ENCODE data around the gene PARP16.

The PARP16 gene

DNA sequence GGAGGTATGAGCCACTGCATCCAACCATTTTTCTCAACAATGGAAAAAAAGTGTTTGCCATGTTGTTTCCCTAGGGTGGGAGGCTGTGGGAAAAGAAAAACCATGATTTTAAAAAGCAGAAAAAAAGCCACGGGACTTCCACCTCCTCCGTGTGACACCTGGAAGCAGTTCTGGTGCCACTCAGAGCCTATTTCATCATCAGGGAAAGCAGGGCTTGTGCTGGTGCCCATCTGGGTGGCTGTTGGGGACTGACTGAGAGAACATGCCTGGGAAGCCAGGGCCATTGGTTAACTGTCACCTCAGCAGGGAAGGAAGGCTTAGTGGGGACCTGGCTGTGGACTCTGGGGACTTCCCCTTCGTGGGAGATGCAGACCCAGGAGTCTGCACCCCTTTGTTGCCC is 25.1 kb upstream of the PARP16 start:
- TF ChIP-seq, protein P1, sequence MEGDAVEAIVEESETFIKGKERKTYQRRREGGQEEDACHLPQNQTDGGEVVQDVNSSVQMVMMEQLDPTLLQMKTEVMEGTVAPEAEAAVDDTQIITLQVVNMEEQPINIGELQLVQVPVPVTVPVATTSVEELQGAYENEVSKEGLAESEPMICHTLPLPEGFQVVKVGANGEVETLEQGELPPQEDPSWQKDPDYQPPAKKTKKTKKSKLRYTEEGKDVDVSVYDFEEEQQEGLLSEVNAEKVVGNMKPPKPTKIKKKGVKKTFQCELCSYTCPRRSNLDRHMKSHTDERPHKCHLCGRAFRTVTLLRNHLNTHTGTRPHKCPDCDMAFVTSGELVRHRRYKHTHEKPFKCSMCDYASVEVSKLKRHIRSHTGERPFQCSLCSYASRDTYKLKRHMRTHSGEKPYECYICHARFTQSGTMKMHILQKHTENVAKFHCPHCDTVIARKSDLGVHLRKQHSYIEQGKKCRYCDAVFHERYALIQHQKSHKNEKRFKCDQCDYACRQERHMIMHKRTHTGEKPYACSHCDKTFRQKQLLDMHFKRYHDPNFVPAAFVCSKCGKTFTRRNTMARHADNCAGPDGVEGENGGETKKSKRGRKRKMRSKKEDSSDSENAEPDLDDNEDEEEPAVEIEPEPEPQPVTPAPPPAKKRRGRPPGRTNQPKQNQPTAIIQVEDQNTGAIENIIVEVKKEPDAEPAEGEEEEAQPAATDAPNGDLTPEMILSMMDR (IDR thresholded peaks at IDR 0.05; ENCODE audit: borderline replicate concordance, extremely low read depth, low read length, poor library complexity, severe bottlenecking) = no peak
- no peak for TF ChIP-seq EZH2 (IDR thresholded peaks at IDR 0.05; ENCODE audit: borderline replicate concordance, low read depth, low read length, severe bottlenecking)
- no peak overlapping the region for H3K4me2 ChIP-seq (ENCODE audit: insufficient read depth, low read length)
- no peaks in the 10 kb centered on the region for H4K20me1 ChIP-seq (ENCODE audit: insufficient read depth, low read length)
- H3K36me3 ChIP-seq (ENCODE audit: insufficient read depth, low read length) = no peaks in the 10 kb centered on the region
- no peaks in the 10 kb centered on the region for H3K27me3 ChIP-seq (ENCODE audit: insufficient read depth, low read length, poor library complexity)
- H3K79me2 ChIP-seq (ENCODE audit: insufficient read depth, low read length) = no peaks in the 10 kb centered on the region
- no peak for ATAC-seq (ENCODE audit: insufficient read depth, low read depth)
- no peak for DNase-seq
- H3K4me1 ChIP-seq (ENCODE audit: insufficient read depth, low read length) = peaks cover 2% of the 10 kb centered on the region; the same call in 1 of the 2 replicates
- H3K9me3 ChIP-seq (ENCODE audit: insufficient read depth, low read length, severe bottlenecking) = no peaks in the 10 kb centered on the region
- H2AFZ ChIP-seq (ENCODE audit: low read depth, low read length) = no peak overlapping the region
- H3K27ac ChIP-seq (ENCODE audit: low read length) = no peak overlapping the region
- no peak overlapping the region for H3K4me3 ChIP-seq (ENCODE audit: low read depth in 1 of 2, low read length in 2 of 2)
- no peak overlapping the region for H3K9ac ChIP-seq (ENCODE audit: low read depth, low read length)

DNA sequence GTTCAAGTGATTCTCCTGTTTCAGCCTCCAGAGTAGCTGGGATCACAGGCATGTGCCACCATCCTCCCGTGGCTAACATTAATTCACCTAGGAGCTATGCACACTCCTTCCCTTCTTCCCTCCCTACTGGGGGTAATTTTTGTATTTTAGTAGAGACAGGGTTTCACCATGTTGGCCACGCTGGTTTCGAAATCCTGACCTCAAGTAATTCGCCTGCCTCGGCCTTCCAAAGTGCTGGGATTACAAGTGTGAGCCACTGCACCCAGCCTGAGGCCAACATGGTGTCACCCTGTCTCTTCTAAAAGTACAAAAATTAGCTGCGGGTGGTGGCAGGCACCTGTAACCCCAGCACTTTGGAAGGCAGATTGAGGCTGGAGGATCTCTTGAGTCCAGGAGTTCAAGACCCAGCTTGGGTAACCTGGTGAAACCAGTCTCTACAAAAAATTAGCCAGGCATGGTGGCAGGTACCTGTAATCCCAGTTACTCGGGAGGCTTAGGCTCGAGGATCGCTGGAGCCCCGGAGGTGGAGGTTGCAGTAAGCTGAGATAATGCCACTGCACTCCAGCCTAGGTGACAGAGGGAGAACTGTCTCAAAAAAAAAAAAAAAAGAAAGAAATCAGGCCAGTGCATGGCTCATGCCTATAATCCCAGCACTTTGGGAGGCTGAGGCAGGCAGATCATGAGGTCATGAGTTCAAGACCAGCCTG is 23.9 kb upstream of the PARP16 start:
- H4K20me1 ChIP-seq (ENCODE audit: insufficient read depth, low read length) = no peaks in the 10 kb centered on the region
- H2AFZ ChIP-seq (ENCODE audit: low read depth, low read length) = no peak overlapping the region
- no peaks in the 10 kb centered on the region for H3K79me2 ChIP-seq (ENCODE audit: insufficient read depth, low read length)
- no peaks in the 10 kb centered on the region for H3K36me3 ChIP-seq (ENCODE audit: insufficient read depth, low read length)
- no peaks in the 10 kb centered on the region for H3K27me3 ChIP-seq (ENCODE audit: insufficient read depth, low read length, poor library complexity)
- ATAC-seq (ENCODE audit: insufficient read depth, low read depth) (no peak), DNase-seq (no peak)
- H3K4me2 ChIP-seq (ENCODE audit: insufficient read depth, low read length) = no peak overlapping the region
- TF ChIP-seq, protein P1 (IDR thresholded peaks at IDR 0.05; ENCODE audit: borderline replicate concordance, extremely low read depth, low read length, poor library complexity, severe bottlenecking) = no peak
- no peak for TF ChIP-seq EZH2 (IDR thresholded peaks at IDR 0.05; ENCODE audit: borderline replicate concordance, low read depth, low read length, severe bottlenecking)
- peaks cover 12% of the 10 kb centered on the region; the same call in 1 of the 2 replicates for H3K4me1 ChIP-seq (ENCODE audit: insufficient read depth, low read length)
- no peak overlapping the region for H3K27ac ChIP-seq (ENCODE audit: low read length)
- no peaks in the 10 kb centered on the region for H3K9me3 ChIP-seq (ENCODE audit: insufficient read depth, low read length, severe bottlenecking)
- H3K9ac ChIP-seq (ENCODE audit: low read depth, low read length) = no peak overlapping the region
- H3K4me3 ChIP-seq (ENCODE audit: low read depth in 1 of 2, low read length in 2 of 2) = no peak overlapping the region

DNA sequence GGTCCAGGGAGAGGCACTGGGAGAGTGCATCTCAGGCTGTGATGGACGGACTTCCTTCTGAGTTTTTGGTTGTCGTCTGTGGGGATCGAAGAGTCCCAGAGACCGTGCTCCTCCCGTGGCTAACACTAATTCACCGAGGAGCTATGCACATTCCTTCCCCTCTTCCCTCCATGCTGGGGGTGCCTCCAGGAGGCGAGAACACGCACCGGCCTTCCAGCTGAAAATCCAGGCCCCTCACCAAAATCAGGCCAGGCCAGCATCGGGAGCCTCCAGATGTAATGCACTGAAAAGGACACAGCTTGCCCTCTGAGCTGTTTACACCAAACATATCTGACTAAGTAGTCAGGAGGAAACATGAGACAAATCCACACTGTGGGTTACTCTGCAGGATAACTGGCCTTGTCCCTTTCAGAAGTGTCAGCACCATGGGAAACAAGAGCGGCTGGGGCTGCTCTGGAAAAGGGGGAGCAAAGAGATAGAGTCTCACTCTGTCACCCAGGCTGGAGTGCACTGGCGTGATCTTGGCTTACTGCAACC is 23.3 kb upstream of the PARP16 start:
- Histone ChIP-seq H3K9me3 (ENCODE audit: insufficient read depth, low read length, severe bottlenecking) (no peaks in the 10 kb centered on the region), H3K4me1 (ENCODE audit: insufficient read depth, low read length) (peaks cover 18% of the 10 kb centered on the region), H3K4me3 (ENCODE audit: low read depth in 1 of 2, low read length in 2 of 2) (no peak overlapping the region), H3K27ac (ENCODE audit: low read length) (no peak overlapping the region), H2AFZ (ENCODE audit: low read depth, low read length) (no peak overlapping the region), H3K79me2 (ENCODE audit: insufficient read depth, low read length) (no peaks in the 10 kb centered on the region), H3K36me3 (ENCODE audit: insufficient read depth, low read length) (no peaks in the 10 kb centered on the region), H3K4me2 (ENCODE audit: insufficient read depth, low read length) (no peak overlapping the region), H3K27me3 (ENCODE audit: insufficient read depth, low read length, poor library complexity) (no peaks in the 10 kb centered on the region), H3K9ac (ENCODE audit: low read depth, low read length) (no peak overlapping the region), H4K20me1 (ENCODE audit: insufficient read depth, low read length) (no peaks in the 10 kb centered on the region)
- no peak for TF ChIP-seq EZH2 (IDR thresholded peaks at IDR 0.05; ENCODE audit: borderline replicate concordance, low read depth, low read length, severe bottlenecking)
- TF ChIP-seq, protein P1 (IDR thresholded peaks at IDR 0.05; ENCODE audit: borderline replicate concordance, extremely low read depth, low read length, poor library complexity, severe bottlenecking) = no peak
- ATAC-seq (ENCODE audit: insufficient read depth, low read depth) (no peak), DNase-seq (no peak)

All from DND-41 (cell line).